Measurements from ENCODE around the gene SRCIN1. TPM values are rescaled to one million over a fixed set of nuclear protein-coding genes. Genes with fewer than 3 reads are reported as not detected.
A peak's percentile ranks its signal among the peaks of the same experiment; 100 is the strongest.

Gene SRCIN1
- total RNA-seq, 1 donor from 2014 or later, result 24.5 TPM

DNA sequence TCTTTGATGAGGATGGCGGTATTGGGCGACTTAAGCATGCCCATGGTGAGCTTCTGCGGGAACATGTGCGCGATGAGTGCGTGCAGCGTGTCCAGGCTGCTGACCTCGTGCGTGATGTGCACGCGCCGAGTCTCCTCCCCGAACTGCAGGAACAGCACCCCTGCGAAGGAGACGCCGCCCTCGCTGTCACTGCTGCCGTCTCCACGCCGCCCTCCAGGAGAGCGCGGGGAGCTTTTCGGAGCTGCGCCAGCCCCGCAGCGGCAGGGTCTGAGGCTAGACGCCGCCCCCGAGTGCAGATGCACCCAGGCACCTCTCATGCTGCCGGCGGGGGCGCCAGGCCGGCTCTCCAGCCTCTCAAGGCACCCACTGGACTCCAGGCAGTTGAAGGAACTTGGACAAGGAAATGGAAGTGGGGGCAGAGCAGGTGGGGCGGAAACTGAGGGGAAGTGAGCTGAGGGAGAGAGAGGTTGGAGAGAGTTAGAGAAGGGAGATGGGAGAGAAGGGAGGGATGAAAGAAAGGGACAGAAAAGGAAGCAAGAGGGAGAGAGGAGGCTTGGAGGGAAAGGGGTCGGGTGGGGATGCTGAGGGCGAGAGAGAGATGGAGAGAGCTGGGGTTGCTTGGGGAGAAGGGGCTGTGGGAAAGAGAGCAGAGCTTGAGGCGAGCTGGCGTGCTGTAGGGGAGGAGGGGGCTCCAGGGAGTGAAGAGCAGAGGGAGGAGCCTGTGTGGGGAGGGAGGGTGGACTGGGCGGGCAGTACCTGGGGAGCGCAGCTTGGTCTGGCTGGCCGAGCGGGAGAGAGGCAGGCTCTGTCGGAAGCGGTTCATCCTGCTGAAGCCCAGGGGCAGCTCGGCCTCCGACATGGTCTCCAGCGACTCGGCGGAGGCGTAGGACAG is 42.1 kb downstream of the SRCIN1 start:
- DNase-seq, result no peak

DNA sequence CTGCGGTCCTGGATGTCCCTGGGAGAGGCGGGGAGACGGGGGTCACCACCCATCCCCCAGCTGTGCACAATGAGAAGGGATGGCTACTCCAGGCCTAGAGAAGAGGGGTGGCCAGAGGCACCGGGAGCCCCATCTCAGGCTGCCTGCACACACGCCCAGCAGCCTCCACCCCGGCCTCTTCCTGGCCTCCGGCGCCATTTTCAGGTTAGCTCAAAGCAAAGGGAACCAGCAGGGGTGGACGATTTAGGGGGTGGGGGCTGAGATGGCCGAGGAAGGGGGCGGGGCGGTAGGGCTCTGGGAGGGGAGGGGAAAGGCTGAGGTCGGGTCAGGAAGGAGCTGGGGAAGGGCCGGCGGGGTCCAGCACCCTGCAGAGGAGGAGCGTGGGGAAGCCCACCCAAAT is 42.8 kb downstream of the SRCIN1 start:
- DNase-seq, result no peak

DNA sequence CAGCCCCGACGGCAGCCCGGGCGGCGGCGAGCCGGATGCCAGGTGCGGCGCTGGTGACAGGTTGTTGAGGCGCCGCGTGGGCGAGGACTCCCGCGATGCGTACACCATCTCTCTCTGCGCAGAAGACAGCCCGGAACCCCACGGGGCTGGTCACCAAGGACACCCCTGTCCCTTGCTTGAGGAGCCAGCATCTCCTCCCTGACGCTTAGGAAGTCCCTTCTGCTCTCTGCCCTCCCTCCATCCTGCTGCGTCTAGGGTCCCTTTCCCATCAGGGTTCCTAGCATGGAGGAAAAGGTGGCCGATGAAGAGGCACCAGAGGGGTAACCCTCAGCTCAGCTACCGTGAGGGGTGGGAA is 43.6 kb downstream of the SRCIN1 start:
- no peak for DNase-seq

DNA sequence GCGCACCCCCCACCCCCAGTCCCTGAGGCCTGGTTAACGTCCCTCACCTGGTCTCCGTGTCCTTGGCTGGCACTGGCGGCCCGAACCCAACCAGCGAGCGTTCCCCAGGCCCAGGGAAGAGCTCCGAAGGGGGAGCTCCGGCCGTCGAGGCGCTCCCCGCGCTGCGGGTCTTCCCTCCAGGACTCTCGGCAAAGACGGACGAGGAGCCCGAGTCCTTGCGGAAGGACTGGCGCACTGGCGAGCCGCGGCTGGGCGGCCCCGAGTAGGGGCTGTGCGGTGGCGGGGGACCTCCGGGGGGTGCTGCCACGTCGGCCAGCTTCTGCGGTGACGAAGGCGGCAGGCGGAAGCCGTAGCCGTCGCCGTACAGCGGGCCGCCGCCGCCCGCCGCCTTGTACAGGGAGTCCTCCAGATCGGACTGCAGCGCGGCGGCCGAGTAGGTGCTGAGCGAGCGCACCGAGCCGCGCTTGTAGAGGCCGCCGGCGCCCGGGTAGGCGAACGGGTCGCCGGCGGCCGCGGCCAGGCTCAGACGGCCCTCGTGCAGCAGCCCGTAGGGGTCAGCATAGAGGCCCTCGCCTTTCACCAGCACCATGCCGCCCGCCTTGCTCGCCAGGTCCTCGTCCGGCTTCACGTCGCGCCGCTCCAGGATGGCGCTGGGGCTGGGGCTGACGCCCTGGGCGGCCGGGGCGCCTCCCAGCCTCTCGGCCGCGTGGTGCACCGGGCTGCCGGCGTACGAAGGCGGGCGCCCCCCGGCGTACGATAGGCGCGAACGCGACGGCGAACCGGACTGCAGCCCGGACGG is 44.1 kb downstream of the SRCIN1 start:
- DNase-seq, result no peak

DNA sequence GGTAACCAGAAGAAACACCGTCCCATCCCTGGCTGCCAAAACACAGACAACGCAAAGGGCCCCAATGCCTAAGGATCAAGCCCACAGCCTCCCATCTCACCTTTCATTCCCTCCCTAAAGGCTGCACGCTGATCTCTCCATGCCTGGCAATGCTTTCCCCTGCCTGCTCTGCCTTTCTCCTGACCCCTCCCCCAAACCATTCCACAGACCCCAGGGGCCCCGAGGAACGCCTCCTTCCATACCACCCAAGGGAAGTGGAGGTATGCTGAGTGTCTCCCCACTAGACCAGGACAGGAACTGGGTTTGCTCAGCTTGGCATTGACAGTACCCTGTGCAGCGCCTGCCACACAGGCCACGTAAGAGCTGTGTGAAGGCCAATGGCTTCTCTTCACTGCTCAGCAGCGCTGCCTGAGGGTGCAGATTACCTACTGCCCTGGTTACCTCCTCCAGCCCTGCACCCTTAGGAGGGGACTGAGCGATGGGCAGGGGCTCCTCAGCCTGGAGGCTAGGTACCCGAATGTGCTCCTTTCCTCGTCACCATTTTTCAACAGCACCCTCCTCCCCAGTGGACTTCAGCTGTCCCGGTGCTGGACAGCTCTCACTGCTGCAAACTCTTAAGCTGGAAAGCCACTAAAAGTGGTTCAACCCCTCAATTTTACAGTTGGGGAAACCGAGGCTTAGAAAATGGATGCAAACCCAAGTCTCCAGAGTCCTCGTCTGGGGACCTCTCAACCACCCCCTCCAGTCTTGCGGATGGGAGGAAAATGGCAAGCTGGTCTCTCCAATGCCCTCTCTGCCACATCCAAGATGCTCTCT is 45.0 kb downstream of the SRCIN1 start:
- no peak for DNase-seq

DNA sequence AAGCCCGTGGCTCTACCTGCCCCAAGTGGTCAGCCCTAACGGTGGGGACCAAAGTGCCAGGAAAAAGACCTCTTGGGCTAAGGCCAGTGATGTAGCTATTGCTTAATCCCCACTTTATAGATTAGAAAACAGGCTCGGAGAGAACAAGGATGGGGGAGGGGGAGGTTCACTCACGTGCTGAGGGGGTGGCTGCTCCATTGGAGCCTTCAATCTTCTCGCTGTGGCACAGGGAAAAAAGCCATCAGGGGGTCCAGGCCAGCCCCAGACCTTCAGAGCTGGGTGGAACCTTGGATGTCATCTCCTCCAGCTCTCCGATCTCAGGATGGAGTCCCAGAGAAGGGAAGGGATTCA is 45.9 kb downstream of the SRCIN1 start:
- no peak for DNase-seq

DNA sequence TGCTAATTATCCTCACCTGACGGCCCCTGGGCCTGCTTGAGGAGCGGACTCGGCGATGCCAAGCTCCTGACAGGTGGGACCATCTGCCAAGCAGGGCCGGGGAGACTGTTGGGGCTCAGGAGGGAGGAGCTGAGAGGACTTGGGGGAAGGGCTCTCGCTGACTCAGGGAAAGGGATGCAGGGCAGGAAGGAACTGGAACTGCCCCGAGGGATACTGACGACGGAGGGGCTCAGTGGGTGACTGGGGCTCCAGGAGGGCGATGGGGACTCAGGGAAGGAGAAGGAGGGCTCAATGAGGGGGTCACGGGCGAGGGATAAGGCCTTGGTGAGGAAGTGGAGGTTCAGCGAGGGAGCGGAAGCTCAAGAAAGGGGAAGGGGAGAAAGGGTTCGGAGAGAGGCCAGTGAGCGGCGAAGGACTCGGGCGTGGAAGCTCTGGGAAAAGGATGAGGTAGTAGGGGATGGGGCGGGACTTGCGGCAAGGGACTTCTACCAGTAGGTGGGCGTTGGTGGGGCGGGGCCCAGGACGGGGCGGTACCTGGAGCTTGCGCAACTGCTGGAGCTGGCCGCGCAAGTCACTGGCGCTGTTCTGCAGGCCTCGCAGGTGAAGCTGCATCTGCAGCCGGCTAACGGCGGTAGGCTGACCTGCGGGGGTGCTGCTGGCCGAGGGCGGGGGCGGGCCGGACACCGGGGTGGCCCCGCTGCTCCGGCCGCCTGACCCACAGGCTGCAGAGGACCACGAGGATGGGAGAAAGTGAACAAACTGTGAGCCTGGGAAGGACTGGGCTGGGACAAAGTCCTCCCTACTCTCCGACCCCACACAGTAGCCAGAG is 46.5 kb downstream of the SRCIN1 start:
- no peak for DNase-seq

DNA sequence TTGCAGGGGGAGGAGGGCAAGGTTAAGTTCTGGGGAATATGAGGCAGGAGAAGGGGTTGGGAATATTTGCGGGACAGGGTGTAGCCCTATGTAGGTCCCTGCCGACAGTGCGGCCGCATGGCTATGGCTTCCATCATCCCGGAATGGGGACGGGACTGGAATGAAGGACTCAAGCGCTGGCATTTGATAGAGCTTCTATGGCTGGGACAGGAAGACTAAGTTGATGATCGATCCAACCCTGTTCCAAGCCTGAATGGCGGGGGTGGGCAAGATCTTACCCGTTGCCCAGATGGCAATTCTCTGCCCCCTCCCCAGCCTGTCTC is 47.1 kb downstream of the SRCIN1 start:
- no peak for DNase-seq

DNA sequence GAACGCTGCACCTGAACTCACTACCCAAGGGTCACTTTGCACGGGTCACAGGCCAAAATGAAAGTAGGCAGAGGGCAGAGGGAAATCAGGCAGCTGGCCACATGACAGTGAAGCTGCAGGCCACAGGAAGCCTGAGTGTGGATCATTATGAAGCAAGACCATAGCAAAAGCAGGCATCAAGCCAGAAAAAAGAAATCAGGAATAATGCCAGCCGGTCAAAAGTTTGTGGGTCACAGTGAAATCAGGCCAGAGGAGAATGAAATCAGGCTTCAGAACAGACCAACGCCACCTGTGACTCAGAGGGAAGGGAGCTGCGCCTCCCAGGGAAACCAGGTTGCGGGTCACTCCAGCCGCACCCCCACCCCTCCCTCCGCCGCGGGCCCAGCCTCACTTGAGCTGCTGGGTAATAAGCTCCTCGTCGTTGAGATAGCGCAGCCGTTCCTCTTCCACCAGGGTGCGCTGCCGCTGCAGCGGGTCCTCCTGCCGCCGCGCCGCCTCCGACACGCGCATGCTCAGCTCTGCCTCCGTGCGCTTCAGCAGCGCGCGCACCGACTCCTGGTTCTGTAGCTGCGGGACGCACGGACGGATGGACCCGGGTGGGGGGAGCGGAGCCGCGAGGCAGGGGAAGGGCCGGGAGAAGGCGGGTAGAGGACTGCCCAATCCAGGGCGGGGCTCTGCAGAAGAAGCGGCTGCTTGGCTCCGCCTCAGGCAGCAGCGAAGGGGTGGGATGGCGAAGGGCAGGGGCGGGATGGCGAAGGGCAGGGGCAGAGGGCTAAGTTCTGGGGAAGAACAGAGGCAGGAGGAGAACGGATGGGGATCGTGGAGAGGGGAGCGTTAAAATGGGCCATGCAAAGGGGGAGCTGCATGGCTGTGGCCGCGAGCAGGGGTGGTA is 47.7 kb downstream of the SRCIN1 start:
- peak; percentile 86 for DNase-seq

DNA sequence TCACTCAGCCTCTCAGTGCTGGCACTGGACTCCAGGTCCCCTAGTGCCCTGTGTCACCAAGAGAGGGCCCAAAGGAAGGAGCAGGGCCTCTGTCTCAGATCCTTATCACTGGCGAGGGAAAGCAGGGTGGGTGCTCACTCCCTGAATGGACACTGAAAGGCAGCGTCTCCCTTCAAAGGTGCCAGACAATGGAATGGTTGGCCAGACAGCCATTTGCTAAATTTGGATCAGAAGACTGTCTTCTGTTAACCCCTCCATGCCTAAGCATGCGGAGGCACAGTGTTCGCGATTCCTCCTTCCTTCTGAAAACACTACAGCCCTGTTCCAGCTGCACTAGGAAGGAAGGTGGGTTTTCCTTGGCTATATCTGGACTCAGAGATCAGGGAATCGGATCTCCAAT is 48.4 kb downstream of the SRCIN1 start:
- no peak for DNase-seq

DNA sequence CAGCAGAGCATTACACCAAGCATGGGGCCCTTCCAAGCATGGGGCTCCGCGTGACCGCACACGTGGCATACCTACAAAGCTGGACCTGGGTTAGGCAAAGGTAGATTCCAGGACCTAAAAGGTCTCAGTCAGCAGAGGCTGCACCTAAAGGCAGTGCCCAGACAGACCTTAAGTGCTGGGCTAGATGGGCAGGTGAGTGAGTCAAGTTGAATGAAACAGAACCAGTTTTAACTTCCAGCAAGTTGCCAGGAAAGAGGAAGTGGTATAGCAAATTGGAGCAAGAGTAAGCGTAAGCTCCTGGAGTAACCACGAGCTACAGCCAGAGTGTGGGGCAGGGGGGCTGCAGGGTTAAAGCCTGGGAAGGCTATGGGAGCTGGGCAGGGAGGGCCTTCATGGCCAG is 49.5 kb downstream of the SRCIN1 start:
- DNase-seq, result no peak

DNA sequence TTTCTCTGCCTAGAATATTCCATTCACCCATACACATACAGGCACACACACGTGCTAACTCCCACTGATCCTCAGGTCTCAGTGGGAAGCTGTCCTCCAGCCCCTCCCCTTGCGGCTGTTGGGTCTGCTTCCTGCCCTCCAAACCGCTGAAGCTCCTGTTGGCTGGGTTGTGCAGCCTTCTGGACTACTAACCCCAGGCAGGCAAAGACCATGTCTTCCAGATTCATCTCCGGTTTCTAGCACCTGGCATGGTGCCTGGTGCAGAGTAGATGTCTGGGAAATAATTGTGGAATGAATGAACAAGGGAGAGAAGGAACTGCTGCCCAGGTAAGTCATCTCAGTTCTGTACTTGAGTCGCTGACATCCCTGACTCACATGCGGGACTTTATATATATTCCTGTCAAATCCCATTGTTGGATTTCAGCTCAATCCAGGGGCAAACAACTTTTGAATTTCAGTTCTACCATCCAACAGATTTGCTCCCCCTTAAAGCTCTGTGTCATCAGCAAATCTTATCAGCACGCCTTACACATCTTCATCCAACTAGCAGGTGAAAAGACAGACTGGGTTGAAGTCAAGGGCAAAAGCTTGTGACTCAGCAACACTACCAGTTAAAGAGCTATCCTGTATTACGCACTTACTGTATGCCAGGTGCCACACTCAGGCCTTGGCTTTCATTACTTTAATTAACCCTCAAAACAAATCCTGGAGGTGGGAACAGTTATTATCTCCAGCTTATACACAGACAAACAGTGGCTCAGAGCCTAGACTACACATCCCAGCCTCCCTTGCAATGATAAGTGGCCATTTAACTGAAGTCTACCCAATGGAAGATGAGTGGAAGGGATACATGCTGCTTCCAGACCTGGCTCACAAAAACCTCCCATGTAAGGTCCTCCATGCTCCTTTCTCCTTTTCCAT is 51.1 kb downstream of the SRCIN1 start:
- no peak for DNase-seq

DNA sequence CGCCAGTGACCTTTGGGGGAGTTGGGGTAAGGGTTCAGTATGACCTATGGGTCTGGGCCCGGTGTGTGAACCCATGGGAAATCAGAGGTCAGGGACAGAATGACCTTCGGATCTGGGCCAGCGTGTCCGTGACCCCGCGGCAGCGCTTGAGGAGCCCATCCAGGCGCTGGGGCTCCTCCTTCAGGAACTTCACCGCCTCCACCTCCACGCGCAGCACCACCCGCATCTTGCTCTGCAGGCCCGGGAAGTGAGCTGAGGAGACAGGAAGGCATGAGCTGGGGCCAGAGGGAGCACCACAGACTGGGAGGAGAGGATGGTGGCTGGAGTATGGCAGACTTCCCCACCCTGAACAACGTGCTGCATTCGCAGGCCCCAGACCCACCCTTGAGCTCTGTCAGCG is 53.4 kb downstream of the SRCIN1 start:
- no peak for DNase-seq

DNA sequence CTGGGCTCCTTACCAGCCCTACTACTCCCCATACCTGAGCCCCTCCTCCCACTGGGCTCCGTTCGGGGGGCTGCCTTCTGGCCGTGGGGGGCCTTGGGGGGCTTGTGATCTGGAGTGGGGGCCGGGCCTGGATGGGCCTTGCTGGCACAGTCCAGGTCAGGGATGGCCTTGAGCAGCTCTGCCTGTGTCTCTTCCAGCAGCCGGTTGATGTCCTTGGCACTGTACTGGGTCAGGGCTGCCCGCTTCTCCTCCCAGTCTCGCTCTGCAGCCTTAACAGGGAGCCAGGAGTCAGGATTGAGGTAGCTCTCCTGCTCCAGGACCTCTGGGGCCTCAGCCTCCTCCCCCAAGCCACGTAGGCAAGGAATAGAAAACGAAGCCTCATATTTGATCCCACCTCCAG is 54.6 kb downstream of the SRCIN1 start:
- no peak for DNase-seq

DNA sequence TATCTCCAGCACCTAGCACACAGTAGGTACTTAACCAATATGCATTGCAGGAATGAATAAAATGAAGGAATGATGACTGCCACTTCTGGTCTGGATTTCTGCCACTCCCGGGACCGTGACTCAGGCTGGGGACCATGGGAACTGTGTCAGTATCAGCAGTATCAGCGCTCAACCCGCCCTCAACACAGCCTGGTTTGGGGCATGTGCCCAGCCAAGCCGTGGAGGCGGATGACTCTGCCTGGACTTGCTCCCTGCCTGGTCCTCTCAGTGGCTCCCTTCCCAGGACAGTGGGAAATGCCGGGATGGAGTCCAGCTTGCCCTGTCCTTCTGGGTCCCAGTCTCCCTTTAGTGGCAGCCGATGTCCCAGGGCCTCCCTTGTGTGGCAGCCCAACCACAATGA is 55.1 kb downstream of the SRCIN1 start:
- DNase-seq, result peak; percentile 69

DNA sequence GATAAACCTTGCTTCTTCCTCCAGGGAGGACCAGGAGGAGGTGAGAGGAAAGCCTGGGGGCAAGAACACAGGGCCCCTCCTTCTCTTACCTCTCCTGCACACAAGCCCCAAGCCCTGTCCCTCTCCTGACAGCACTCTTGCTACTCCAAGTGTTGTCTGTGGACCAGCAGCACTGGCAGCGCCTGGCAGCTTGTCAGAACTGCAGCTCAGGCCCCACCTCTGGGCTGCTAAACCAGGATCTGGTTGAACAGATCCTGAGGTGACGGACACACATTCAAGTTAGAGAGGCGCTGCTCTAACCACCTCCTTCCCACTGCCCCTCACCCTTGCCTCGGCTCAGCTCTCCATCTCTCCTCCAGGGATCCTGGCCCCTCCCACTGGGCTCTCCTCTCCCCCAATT is 56.5 kb downstream of the SRCIN1 start:
- no peak for DNase-seq

DNA sequence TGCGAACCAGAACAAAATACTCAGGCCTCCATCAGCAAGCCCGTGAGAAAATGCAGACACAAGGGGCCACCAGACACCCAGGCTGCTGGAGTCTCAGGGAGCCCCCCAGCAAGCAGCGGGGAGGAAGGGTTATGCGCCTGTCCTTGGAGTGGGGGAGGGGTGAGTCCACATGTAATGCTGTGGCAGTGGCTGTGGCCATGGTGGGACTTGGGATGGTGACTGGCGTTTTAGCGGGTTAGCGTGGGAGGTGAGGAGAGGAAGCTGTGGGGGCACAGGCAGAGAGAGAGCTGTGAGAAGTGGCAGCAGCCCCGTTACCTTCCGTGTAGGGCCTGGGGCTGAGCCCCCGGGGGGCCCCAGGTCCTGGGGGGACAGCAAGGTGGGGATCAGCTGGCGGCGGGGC is 58.3 kb downstream of the SRCIN1 start:
- DNase-seq, result no peak

DNA sequence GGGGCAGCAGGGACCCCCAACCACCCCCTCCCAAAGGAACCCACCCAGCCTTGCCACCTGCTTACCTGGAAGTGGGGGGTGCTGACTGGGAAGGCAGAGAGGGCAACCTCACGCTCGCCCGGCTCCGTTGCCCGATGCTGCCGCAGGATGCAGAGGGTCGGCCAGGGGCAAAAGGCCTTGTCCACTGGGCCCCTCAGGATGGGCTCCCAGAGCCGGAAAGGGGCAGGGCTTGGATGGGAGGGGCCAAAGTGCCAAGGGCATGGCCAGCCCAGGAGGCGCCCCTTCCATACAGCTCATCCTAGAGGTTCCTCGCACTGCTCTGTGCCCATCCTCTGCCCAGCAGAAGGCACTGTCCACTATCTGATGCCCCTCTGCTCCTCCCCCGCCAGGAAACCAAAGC is 59.4 kb downstream of the SRCIN1 start:
- no peak for DNase-seq

DNA sequence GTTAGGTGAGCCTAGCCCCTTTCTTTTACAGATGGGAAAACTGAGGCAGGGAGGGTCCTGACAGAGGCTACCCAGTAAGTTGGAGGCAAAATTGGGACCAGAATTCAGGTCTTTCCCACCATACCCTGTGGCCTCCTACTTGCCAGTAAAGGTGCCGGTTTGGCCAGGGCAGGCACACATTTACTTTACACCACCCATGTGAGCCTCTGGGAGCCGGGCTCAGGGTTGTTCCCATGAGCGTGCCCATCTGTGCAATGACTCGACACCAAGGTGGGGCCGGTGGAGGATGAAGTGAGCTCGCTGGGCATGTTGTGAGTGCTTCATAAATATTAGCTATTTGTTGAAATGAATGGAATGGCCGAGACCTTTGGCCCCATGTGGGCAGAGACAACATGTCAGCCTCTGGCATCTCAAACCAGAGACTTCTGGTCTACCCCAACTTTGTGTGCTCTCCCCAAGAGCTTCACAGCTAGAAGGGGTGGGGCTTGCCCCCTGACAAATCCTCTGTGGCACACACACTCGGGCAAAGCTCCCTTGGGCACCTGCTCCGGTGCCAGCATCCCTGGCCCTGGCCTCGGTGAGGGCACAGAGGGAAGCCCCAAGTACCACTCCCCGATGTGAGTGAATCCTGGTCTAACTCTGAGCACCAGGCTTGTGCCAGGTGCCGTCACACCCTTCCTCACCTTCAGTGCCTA is 60.1 kb downstream of the SRCIN1 start:
- no peak for DNase-seq

DNA sequence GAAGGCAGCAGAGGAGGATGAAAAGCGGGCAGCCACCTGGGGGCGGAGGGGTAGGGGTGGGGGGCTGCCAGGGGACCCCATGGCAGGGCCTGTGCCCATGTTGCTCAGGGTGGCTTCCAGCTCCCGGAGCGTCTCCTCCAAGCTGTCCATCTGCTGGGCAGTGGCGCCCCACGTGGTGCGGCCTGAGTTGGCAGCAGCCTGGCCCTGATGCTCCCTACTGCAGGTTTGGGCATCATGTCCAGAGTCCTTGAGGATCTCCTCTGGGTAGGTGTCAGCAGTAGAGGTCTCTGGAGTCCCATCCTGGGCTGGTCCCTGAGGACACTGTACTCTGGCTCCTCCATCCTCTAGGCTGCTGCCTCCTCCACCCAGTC is 60.9 kb downstream of the SRCIN1 start:
- no peak for DNase-seq
